ENCODE measurements around the gene ACAA1. TPM values are rescaled to one million over a fixed set of nuclear protein-coding genes. Genes with fewer than 3 reads are reported as not detected.

The ACAA1 gene
- total and polyA plus RNA-seq, 2 of the 4 experiments (the other 2 are of a cell fraction), result 30.8 to 62.4 TPM

DNA sequence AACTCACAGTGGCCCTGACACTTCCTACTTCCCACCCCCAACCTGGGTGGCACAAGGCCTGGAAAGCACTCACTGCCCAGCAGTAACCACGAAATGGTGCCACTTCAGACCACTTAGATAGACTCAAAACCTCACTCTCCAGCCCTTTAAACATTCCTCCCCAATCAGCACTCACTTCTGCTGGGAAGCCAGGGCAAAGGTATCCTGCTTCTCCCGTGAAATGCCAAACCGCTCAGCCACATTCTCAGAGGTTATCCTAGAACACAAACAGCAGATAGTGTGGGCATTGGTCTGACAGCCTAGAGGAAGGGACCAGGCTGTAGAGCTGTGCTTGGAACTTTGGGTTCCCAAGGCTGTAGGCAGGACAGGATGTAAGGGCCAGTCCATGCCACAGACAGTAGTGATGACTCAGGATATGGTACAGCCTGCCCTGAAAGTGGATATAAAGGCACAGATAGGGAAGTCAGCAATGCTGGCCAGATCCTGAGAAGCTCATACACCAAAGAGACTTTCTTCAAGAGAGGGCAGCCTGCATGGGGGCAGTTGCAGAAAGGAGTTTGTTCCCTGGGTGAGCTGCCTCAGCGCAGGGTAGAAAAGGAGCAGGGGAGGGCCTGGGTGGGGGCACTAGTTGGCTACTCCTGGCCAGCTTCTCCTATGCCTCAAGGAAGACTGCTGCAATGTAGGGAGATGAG lies 9.2 kb downstream of the ACAA1 start:
- no peak overlapping the region for H4K8ac ChIP-seq (ENCODE audit: low read depth in 2 of 2, low read length in 2 of 2)
- H3K4me1 ChIP-seq (ENCODE audit: control insufficient read depth, insufficient read depth, low read length), result no peaks in the 10 kb centered on the region
- no peak overlapping the region for H3K14ac ChIP-seq (replicated peaks; ENCODE audit: low read depth, low read length)
- H2BK15ac ChIP-seq (ENCODE audit: low read depth, low read length), result no peak overlapping the region
- 0 out of 2 replicates have a peak, but pooled peaks cover 4% of the 10 kb centered on the region for H3K9me1 ChIP-seq (ENCODE audit: insufficient read depth, low read length)
- H3K27me3 ChIP-seq (ENCODE audit: control insufficient read depth, insufficient read depth, low read length), result no peaks in the 10 kb centered on the region
- no peak overlapping the region for H2BK5ac ChIP-seq (ENCODE audit: low read depth, low read length, poor library complexity, severe bottlenecking)
- POLR2A ChIA-PET (ENCODE audit: unreplicated experiment), result no interaction called here
- no peak overlapping the region for H2AK5ac ChIP-seq (ENCODE audit: low read depth, low read length)
- H4K5ac ChIP-seq (ENCODE audit: low read depth, low read length), result no peak overlapping the region
- no peak overlapping the region for H3K4me2 ChIP-seq (ENCODE audit: low read depth, low read length)
- CTCF ChIA-PET, result no interaction called here
- no peak overlapping the region for H2AK9ac ChIP-seq (replicated peaks; ENCODE audit: low read depth, low read length, poor library complexity)
- H3K18ac ChIP-seq (ENCODE audit: low read depth, low read length), result no peak overlapping the region
- no peak overlapping the region for H3K4ac ChIP-seq (ENCODE audit: low read depth, low read length)
- no peak overlapping the region for H2AFZ ChIP-seq (replicated peaks; ENCODE audit: low read length, poor library complexity)
- no peak for DNase-seq
- no TSS peak for BruUV-seq (replicated peaks)
- H2BK120ac ChIP-seq (ENCODE audit: low read depth, low read length), result no peak overlapping the region
- peaks cover 3 to 18% of the 10 kb centered on the region in 2 experiments; a peak in 3 of 4 replicates for H3K79me1 ChIP-seq (ENCODE audit: low read depth in 1 of 2, low read length in 2 of 2)
- intact Hi-C loops (cut with micrococcal nuclease) (no loop called here), dilution Hi-C loops (cut with HindIII; ENCODE audit: low sequenced_read_pairs, unreplicated experiment) (no loop called here), in situ Hi-C loops (cut with MboI; ENCODE audit: low sequenced_read_pairs) (loop anchor here (10.0 kb wide), 1 partner anchor 217 kb away; the partner anchor contains the start of gene XYLB)
- H3K9me3 ChIP-seq (ENCODE audit: control insufficient read depth, insufficient read depth, low read length), result no peaks in the 10 kb centered on the region
- WGBS, 2 experiments (ENCODE audit: extremely low coverage in 2 of 2, insufficient read length in 1 of 2), result 86% methylated on average over 1 of the region's 4 CpGs; no CpG with 5 or more reads in 1 of the 2 experiments
- no peak overlapping the region for H3K9ac ChIP-seq (ENCODE audit: low read depth, low read length)
- H4K20me1 ChIP-seq (ENCODE audit: insufficient read depth, low read length), result 0 out of 2 replicates have a peak, but pooled peaks cover 2% of the 10 kb centered on the region
- no peak overlapping the region for H3K27ac ChIP-seq (ENCODE audit: insufficient read depth, low read length)
- no peak for ATAC-seq (ENCODE audit: low read depth)
- H3K56ac ChIP-seq (ENCODE audit: extremely low read depth, insufficient read depth, low read length), result no peak overlapping the region
- H2BK20ac ChIP-seq (ENCODE audit: low read depth, low read length), result no peak overlapping the region
- no peak overlapping the region for H3K4me3 ChIP-seq (ENCODE audit: insufficient read depth, low read depth, low read length)
- H3K23ac ChIP-seq (ENCODE audit: low read depth, low read length), result no peak overlapping the region
- H3K36me3 ChIP-seq (ENCODE audit: control insufficient read depth, insufficient read depth, low read length), result peaks cover 71% of the 10 kb centered on the region
- TF ChIP-seq, protein P1, sequence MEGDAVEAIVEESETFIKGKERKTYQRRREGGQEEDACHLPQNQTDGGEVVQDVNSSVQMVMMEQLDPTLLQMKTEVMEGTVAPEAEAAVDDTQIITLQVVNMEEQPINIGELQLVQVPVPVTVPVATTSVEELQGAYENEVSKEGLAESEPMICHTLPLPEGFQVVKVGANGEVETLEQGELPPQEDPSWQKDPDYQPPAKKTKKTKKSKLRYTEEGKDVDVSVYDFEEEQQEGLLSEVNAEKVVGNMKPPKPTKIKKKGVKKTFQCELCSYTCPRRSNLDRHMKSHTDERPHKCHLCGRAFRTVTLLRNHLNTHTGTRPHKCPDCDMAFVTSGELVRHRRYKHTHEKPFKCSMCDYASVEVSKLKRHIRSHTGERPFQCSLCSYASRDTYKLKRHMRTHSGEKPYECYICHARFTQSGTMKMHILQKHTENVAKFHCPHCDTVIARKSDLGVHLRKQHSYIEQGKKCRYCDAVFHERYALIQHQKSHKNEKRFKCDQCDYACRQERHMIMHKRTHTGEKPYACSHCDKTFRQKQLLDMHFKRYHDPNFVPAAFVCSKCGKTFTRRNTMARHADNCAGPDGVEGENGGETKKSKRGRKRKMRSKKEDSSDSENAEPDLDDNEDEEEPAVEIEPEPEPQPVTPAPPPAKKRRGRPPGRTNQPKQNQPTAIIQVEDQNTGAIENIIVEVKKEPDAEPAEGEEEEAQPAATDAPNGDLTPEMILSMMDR (conservative IDR thresholded peaks at IDR 0.05; ENCODE audit: low read depth, low read length), result no peak
- H4K91ac ChIP-seq (ENCODE audit: insufficient read depth, low read depth, low read length), result no peak overlapping the region
